ENCODE measurements around the gene PLA2G1B. TPM values are rescaled to one million over a fixed set of nuclear protein-coding genes. Genes with fewer than 3 reads are reported as not detected.

PLA2G1B gene
- total RNA-seq (2022; extraction: Qiagen RNA extraction; ENCODE audit: low read depth): not detected in 5 replicates

GRCh38 chr12:120327593-120327992 is at the start of gene PLA2G1B:
Gene PLA2G1B (minus strand): TSS chr12:120327779. CDS start chr12:120327753, 26 bp downstream.

GRCh38 chr12:120368789-120369602 is 41.4 kb upstream of the PLA2G1B start, which contains the start of gene MSI1:
Gene MSI1 (minus strand): TSS chr12:120369164. CDS start chr12:120369091, 73 bp downstream.

GRCh38 chr12:120301962-120302815 is 25.4 kb downstream of the PLA2G1B start, which contains the start of gene SIRT4:
Gene SIRT4 (plus strand): TSS chr12:120302321. CDS start chr12:120303562, 1,241 bp downstream.

GRCh38 chr12:120292661-120293531 is 34.7 kb downstream of the PLA2G1B start, which contains the start of gene RNU4-1:
Gene RNU4-1 (minus strand): TSS chr12:120293237.

Other genes starting within 250 kb of the PLA2G1B start
- 59.8 to 77.1 TPM (median 73.2 TPM) in 5 replicates for gene RAB35, start 211.0 kb downstream of the PLA2G1B start, total RNA-seq (2022; extraction: Qiagen RNA extraction; ENCODE audit: low read depth)
- 47.7 to 60.9 TPM (median 56.5 TPM) in 5 replicates for gene GCN1, start 133.1 kb downstream of the PLA2G1B start, total RNA-seq (2022; extraction: Qiagen RNA extraction; ENCODE audit: low read depth)
- gene RPLP0, start 126.7 kb downstream of the PLA2G1B start, total RNA-seq (2022; extraction: Qiagen RNA extraction; ENCODE audit: low read depth): 3,316 to 3,538 TPM (median 3,483 TPM) in 5 replicates
- 153 to 186 TPM (median 160 TPM) in 5 replicates for gene PXN, start 62.0 kb downstream of the PLA2G1B start, total RNA-seq (2022; extraction: Qiagen RNA extraction; ENCODE audit: low read depth)
- 9.9 TPM in 1 of 5 replicates, not detected in the others for gene RNU4-2, start 35.9 kb downstream of the PLA2G1B start, total RNA-seq (2022; extraction: Qiagen RNA extraction; ENCODE audit: low read depth)
- not detected in 5 replicates for gene RNU4-1, start 34.5 kb downstream of the PLA2G1B start, total RNA-seq (2022; extraction: Qiagen RNA extraction; ENCODE audit: low read depth)
- gene SIRT4, start 25.5 kb downstream of the PLA2G1B start, total RNA-seq (2022; extraction: Qiagen RNA extraction; ENCODE audit: low read depth): 0.49 to 0.99 TPM (median 0.80 TPM) in 5 replicates
- gene MSI1, start 41.4 kb upstream of the PLA2G1B start, total RNA-seq (2022; extraction: Qiagen RNA extraction; ENCODE audit: low read depth): 0.59 to 1.6 TPM (median 1.4 TPM) in 5 replicates
- 693 to 941 TPM (median 821 TPM) in 5 replicates for gene COX6A1, start 110.3 kb upstream of the PLA2G1B start, total RNA-seq (2022; extraction: Qiagen RNA extraction; ENCODE audit: low read depth)
- gene TRIAP1, start 118.6 kb upstream of the PLA2G1B start, total RNA-seq (2022; extraction: Qiagen RNA extraction; ENCODE audit: low read depth): 68.9 to 80.8 TPM (median 75.7 TPM) in 5 replicates
- 21.4 to 28.1 TPM (median 24.7 TPM) in 5 replicates for gene GATC, start 118.7 kb upstream of the PLA2G1B start, total RNA-seq (2022; extraction: Qiagen RNA extraction; ENCODE audit: low read depth)
- 185 to 248 TPM (median 226 TPM) in 5 replicates for gene SRSF9, start 142.0 kb upstream of the PLA2G1B start, total RNA-seq (2022; extraction: Qiagen RNA extraction; ENCODE audit: low read depth)
- gene DYNLL1, start 168.3 kb upstream of the PLA2G1B start, total RNA-seq (2022; extraction: Qiagen RNA extraction; ENCODE audit: low read depth): 587 to 709 TPM (median 639 TPM) in 5 replicates
- gene COQ5, start 201.4 kb upstream of the PLA2G1B start, total RNA-seq (2022; extraction: Qiagen RNA extraction; ENCODE audit: low read depth): 26.4 to 31.3 TPM (median 27.1 TPM) in 5 replicates
- gene RNF10, start 206.6 kb upstream of the PLA2G1B start, total RNA-seq (2022; extraction: Qiagen RNA extraction; ENCODE audit: low read depth): 101 to 111 TPM (median 104 TPM) in 5 replicates